Measurements from ENCODE around the gene CFAP61. TPM values are rescaled to one million over a fixed set of nuclear protein-coding genes. Genes with fewer than 3 reads are reported as not detected.

The CFAP61 gene
- total RNA-seq, 2 donors from 2014 or later, result 0.27 TPM; not detected in 1

GRCh38 chr20:20407891-20408805 is 355.8 kb downstream of the CFAP61 start:
- H3K36me3 ChIP-seq, result peaks cover 3% of the 10 kb centered on the region
- ATAC-seq (ENCODE audit: insufficient number of reproducible peaks, low FRiP score, low read depth) (no peak), DNase-seq (ENCODE audit: low spot score) (no peak)
- H3K27ac ChIP-seq, result no peak overlapping the region
- H3K4me1 ChIP-seq (ENCODE audit: control insufficient read depth in 1 of 2, low read depth in 2 of 2), result no peaks in the 10 kb centered on the region
- no peaks in the 10 kb centered on the region for H3K27me3 ChIP-seq (replicated peaks; ENCODE audit: insufficient read depth)
- TF ChIP-seq CTCF (IDR thresholded peaks at IDR 0.05), result no peak
- H3K4me3 ChIP-seq, result no peak overlapping the region
- no peaks in the 10 kb centered on the region for H3K9me3 ChIP-seq

GRCh38 chr20:20409331-20409730 is 357.0 kb downstream of the CFAP61 start:
- Histone ChIP-seq H3K4me3 (no peak overlapping the region), H3K36me3 (no peaks in the 10 kb centered on the region), H3K27ac (no peak overlapping the region), H3K27me3 (replicated peaks; ENCODE audit: insufficient read depth) (no peaks in the 10 kb centered on the region), H3K9me3 (no peaks in the 10 kb centered on the region), H3K4me1 (ENCODE audit: control insufficient read depth in 1 of 2, low read depth in 2 of 2) (no peaks in the 10 kb centered on the region)
- DNase-seq (ENCODE audit: low spot score) (no peak), ATAC-seq (ENCODE audit: insufficient number of reproducible peaks, low FRiP score, low read depth) (no peak)
- TF ChIP-seq CTCF (IDR thresholded peaks at IDR 0.05), result no peak

Other genes starting within 250 kb of the CFAP61 start
- gene NAA20, start 35.2 kb upstream of the CFAP61 start, total RNA-seq, result 10 to 100 TPM; 14.6 to 16.9 TPM
- 10 to 100 TPM; 17.3 to 24.5 TPM for gene CRNKL1, start 66 bp upstream of the CFAP61 start, total RNA-seq